WI38 (cell line): Measurements from ENCODE around the gene ME3.

Experiments used
- H3K4me3 ChIP-seq: 2 replicates; pipeline ENCODE4 v1.5.1; 2011; ENCODE audit warnings: low read depth, mild to moderate bottlenecking, control low read depth, low read length
- CTCF ChIP-seq: IDR thresholded peaks from 2 replicates; pipeline ENCODE4 v1.5.1; 2012; ENCODE audit warnings: low read depth, mild to moderate bottlenecking, control low read depth, low read length

Gene ME3

DNA sequence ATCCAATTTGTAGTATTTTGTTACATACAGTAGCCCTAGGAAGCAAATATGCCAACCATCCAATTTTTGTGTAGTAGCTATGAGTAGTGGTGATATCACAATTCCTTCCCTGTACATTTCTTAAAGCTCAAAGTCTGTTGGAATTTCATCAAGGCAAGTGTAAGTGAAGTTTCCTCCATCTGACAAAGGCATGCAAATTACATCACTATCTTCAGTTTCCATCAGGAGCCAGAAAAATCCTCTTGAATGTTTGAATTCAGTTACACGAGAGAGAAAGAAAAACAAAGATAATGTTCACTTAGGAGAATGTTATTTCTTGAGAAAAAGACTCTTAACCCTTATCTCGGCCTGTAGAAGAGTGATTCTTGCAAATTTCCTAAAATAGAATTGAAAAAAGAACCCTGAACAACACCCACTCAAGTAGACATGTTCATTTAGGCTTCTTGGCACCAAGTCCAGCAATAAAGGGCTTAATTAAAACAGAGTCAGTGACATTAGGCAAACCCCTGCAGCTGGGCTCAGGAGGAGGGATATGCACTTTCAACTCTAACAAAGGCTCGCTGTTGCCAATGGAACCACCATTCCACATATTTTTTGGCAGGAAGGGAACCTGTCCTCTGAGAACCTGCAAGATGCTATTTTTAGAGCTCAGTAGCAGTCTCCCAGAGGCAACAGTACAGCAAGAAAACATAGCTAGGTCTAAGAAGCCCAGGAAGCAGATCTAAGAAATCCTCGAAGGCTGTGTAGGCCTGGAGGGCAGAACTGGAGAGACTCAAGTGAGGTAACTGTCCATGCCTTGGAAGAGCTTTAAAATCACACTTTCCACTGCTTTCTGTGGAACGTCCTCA lies 153.1 kb downstream of the ME3 start:
- H3K4me3 ChIP-seq: no peak overlapping the region
- no peak for TF ChIP-seq CTCF

GRCh38 chr11:86518211-86518610 lies 154.2 kb downstream of the ME3 start:
- no peak for TF ChIP-seq CTCF
- H3K4me3 ChIP-seq: no peak overlapping the region

- no peak for TF ChIP-seq CTCF
- no peak overlapping the region for H3K4me3 ChIP-seq
Observed at GRCh38 chr11:86517557-86517956, 154.9 kb downstream of the ME3 start.

GRCh38 chr11:86515297-86516094 lies 156.9 kb downstream of the ME3 start:
- TF ChIP-seq CTCF: no peak
- no peak overlapping the region for H3K4me3 ChIP-seq

- H3K4me3 ChIP-seq: no peak overlapping the region
- no peak for TF ChIP-seq CTCF
Observed at GRCh38 chr11:86514453-86514852, 158.0 kb downstream of the ME3 start.

DNA sequence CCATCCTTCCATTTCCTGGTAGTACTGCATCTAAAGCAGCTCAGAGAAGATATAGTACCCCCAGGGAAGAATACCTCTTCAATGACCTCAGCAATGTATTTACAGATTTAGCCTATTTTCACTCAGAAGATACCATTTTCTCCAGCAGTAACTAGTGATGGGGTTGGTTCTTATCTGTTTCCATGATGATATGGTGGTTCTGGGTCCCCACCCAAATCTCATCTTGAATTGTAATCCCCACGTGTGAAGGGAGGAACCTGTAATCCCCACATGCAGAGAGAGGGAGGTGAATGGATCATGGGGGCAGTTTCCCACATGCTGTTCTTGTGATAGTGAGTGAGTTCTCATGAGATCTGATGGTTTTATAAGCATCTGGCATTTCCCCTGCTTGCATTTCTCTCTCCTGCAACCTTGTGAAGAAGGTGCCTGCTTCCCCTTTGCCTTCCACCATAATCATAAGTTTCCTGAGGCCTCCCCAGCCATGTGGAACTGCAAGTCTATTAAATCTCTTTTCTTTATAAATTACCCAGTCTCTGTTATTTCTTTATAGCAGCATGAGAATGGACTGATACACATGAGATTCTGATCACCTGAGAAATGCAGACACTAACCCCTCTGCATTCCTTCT lies 158.6 kb downstream of the ME3 start:
- TF ChIP-seq CTCF: no peak
- H3K4me3 ChIP-seq: no peak overlapping the region

DNA sequence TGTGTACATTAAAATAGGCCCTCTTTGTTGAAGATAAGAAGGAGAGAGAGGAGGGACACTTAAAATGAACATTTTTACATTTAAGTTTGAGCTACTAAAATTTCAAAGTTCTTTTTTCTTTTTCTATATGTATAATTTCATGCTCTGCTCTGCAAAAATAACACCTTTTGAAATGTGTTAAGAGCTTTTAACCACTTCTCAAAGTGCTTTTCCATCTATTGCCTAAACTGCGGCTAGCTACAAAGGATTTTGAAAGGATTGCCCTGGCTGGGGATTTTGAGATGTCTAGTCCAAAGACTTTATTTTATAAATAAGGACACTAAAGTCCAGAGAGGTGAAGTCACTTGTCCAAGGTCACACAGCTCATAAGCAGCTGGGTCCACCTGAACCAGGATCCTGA lies 159.3 kb downstream of the ME3 start:
- no peak for TF ChIP-seq CTCF
- H3K4me3 ChIP-seq: no peak overlapping the region
